ENCODE measurements around the gene NBPF3.

- TF ChIP-seq, protein P1, sequence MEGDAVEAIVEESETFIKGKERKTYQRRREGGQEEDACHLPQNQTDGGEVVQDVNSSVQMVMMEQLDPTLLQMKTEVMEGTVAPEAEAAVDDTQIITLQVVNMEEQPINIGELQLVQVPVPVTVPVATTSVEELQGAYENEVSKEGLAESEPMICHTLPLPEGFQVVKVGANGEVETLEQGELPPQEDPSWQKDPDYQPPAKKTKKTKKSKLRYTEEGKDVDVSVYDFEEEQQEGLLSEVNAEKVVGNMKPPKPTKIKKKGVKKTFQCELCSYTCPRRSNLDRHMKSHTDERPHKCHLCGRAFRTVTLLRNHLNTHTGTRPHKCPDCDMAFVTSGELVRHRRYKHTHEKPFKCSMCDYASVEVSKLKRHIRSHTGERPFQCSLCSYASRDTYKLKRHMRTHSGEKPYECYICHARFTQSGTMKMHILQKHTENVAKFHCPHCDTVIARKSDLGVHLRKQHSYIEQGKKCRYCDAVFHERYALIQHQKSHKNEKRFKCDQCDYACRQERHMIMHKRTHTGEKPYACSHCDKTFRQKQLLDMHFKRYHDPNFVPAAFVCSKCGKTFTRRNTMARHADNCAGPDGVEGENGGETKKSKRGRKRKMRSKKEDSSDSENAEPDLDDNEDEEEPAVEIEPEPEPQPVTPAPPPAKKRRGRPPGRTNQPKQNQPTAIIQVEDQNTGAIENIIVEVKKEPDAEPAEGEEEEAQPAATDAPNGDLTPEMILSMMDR (IDR thresholded peaks at IDR 0.05), result no peak
- no peak for TF ChIP-seq POLR2AphosphoS5 (IDR thresholded peaks at IDR 0.05)
Measured at GRCh38 chr1:21491488-21492355, 51.8 kb downstream of the NBPF3 start.
